ENCODE data around the gene CDC27. TPM values are rescaled to one million over a fixed set of nuclear protein-coding genes. Genes with fewer than 3 reads are reported as not detected.
A peak's percentile ranks its signal among the peaks of the same experiment; 100 is the strongest.
"Not testable (repeated sequence)": the region's sequence is repeated elsewhere in the genome, so short reads cannot be mapped to it uniquely, and the experiment has no call there.

The CDC27 gene
- total RNA-seq, 5 donors from 2014 or later (not counting 1 experiment from before 2014, with no cell fraction given) = 54.6 to 66.0 (median 58.6) TPM

DNA sequence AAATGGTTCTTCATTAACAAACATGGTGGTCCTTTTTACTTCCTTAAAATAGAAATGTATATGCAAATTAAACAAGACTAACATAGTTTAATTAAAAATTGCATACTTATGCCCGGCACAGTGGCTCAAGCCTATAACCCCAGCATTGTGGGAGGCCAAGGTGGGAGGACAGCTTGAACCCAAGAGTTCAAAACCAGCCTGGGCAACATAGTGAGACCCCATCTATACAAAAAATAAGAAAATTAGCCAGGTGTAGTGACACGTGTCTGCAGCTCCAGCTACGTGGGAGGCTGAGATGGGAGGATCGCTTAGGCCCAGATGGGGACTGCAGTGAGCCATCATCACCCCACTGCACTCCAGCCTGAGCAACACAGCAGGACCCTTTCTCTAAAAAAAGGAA lies 18.4 kb downstream of the CDC27 start:
- peaks cover 36% of the 10 kb centered on the region for H3K36me3 Mint-ChIP-seq
- ATAC-seq (replicated peaks in 1 of 4) (no peak), DNase-seq (no peak)
- 100% methylated on average over 1 of the region's 4 CpGs for WGBS (ENCODE audit: insufficient coverage)
- no peaks in the 10 kb centered on the region for H3K9me3 ChIP-seq
- H3K4me3 ChIP-seq (ENCODE audit: control insufficient read depth in 1 of 2, extremely low read depth in 1 of 2, low read length in 1 of 2) = no peak overlapping the region
- peaks cover 0 to under 1% of the 10 kb centered on the region in 2 experiments for H3K4me1 ChIP-seq (ENCODE audit: control insufficient read depth in 1 of 2, extremely low read depth in 1 of 2, insufficient read depth in 2 of 2, low read length in 2 of 2)
- no peaks in the 10 kb centered on the region for H3K27me3 ChIP-seq (replicated peaks in 1 of 2; ENCODE audit: control insufficient read depth in 2 of 2, extremely low read depth in 1 of 2, insufficient read depth in 2 of 2, low read length in 1 of 2)
- no peak overlapping the region for H3K27ac ChIP-seq (ENCODE audit: low read length)
- H3K4me1 Mint-ChIP-seq = peaks cover 23 to 36% (median 35%) of the 10 kb centered on the region in 3 donors
- no peaks in the 10 kb centered on the region for H3K27me3 Mint-ChIP-seq
- CTCF ChIA-PET = no interaction called here
- H3K36me3 ChIP-seq (ENCODE audit: control insufficient read depth in 2 of 2, extremely low read depth in 1 of 2, insufficient read depth in 1 of 2, low read length in 1 of 2) = peaks cover 8 to 35% of the 10 kb centered on the region in 2 donors
- no peaks in the 10 kb centered on the region for H3K9me3 Mint-ChIP-seq
- H3K4me3 Mint-ChIP-seq = no peak overlapping the region
- no peak overlapping the region for H3K27ac Mint-ChIP-seq
- POLR2A ChIA-PET = no interaction called here

DNA sequence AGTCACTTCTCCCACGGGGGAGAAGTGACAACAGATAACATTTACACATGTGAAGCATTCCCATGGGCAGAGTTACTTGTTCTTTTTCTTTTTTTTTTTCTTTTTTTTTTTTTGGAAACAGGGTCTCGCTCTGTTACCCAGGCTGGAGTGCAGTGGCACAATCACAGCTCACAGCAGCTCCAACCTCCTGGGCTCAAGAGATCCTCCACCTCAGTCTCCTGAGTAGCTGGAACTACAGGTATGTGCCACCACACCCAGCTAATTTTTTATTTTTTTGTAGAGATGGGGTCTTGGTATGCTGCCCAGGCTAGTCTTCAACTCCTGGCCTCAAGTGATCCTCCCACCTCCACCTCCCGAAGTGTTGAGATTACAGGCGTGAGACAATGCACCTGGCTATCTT lies 20.2 kb downstream of the CDC27 start:
- Mint-ChIP-seq H3K36me3 (peaks cover 32% of the 10 kb centered on the region), H3K4me1 (peaks cover 12 to 30% (median 26%) of the 10 kb centered on the region in 3 donors)
- H3K9me3 Mint-ChIP-seq; H3K4me3 Mint-ChIP-seq; H3K27me3 ChIP-seq (replicated peaks in 1 of 2; ENCODE audit: control insufficient read depth in 2 of 2, extremely low read depth in 1 of 2, insufficient read depth in 2 of 2, low read length in 1 of 2); H3K9me3 ChIP-seq; H3K27ac ChIP-seq (ENCODE audit: low read length); H3K4me3 ChIP-seq (ENCODE audit: control insufficient read depth in 1 of 2, extremely low read depth in 1 of 2, low read length in 1 of 2); DNase-seq; H3K27me3 Mint-ChIP-seq; H3K27ac Mint-ChIP-seq; ATAC-seq (replicated peaks in 1 of 4); H3K4me1 ChIP-seq (ENCODE audit: control insufficient read depth in 1 of 2, extremely low read depth in 1 of 2, insufficient read depth in 2 of 2, low read length in 2 of 2); CTCF ChIA-PET: not testable (repeated sequence)
- 100% methylated on average over 3 of the region's 4 CpGs for WGBS (ENCODE audit: insufficient coverage)
- POLR2A ChIA-PET = interaction anchor here in 1 of 2 donors (0.8 kb wide), 1 partner anchor 8 kb away, joined by 3 read pairs; no protein-coding TSS in a partner anchor
- H3K36me3 ChIP-seq (ENCODE audit: control insufficient read depth in 2 of 2, extremely low read depth in 1 of 2, insufficient read depth in 1 of 2, low read length in 1 of 2) = peaks cover 8 to 31% of the 10 kb centered on the region in 2 donors

GRCh38 chr17:47166854-47167253 lies 22.2 kb downstream of the CDC27 start:
- no CpG with 5 or more reads among the region's 5 CpGs for WGBS (ENCODE audit: insufficient coverage)
- DNase-seq; H3K27me3 ChIP-seq (replicated peaks in 1 of 2; ENCODE audit: control insufficient read depth in 2 of 2, extremely low read depth in 1 of 2, insufficient read depth in 2 of 2, low read length in 1 of 2); H3K27ac ChIP-seq (ENCODE audit: low read length); CTCF ChIA-PET; H3K4me3 Mint-ChIP-seq; ATAC-seq (replicated peaks in 1 of 4); H3K4me1 ChIP-seq (ENCODE audit: control insufficient read depth in 1 of 2, extremely low read depth in 1 of 2, insufficient read depth in 2 of 2, low read length in 2 of 2); H3K9me3 ChIP-seq; H3K27ac Mint-ChIP-seq; POLR2A ChIA-PET; H3K27me3 Mint-ChIP-seq; H3K9me3 Mint-ChIP-seq; H3K4me3 ChIP-seq (ENCODE audit: control insufficient read depth in 1 of 2, extremely low read depth in 1 of 2, low read length in 1 of 2): not testable (repeated sequence)
- peaks cover 8 to 31% of the 10 kb centered on the region in 2 donors for H3K36me3 ChIP-seq (ENCODE audit: control insufficient read depth in 2 of 2, extremely low read depth in 1 of 2, insufficient read depth in 1 of 2, low read length in 1 of 2)
- peaks cover 21 to 36% (median 29%) of the 10 kb centered on the region in 3 donors for H3K4me1 Mint-ChIP-seq
- peaks cover 37% of the 10 kb centered on the region for H3K36me3 Mint-ChIP-seq

GRCh38 chr17:47165137-47165536 lies 24.0 kb downstream of the CDC27 start:
- ChIA-PET POLR2A (no interaction called here), CTCF (no interaction called here)
- H3K4me1 ChIP-seq (ENCODE audit: control insufficient read depth in 1 of 2, extremely low read depth in 1 of 2, insufficient read depth in 2 of 2, low read length in 2 of 2) = peaks cover 0 to 6% of the 10 kb centered on the region in 2 experiments
- Mint-ChIP-seq H3K36me3 (peaks cover 35% of the 10 kb centered on the region), H3K27ac (no peak overlapping the region), H3K27me3 (no peaks in the 10 kb centered on the region), H3K4me1 (peaks cover 17 to 33% (median 23%) of the 10 kb centered on the region in 3 donors), H3K9me3 (no peaks in the 10 kb centered on the region), H3K4me3 (no peak overlapping the region)
- no peaks in the 10 kb centered on the region for H3K27me3 ChIP-seq (replicated peaks in 1 of 2; ENCODE audit: control insufficient read depth in 2 of 2, extremely low read depth in 1 of 2, insufficient read depth in 2 of 2, low read length in 1 of 2)
- no CpG with 5 or more reads among the region's 2 CpGs for WGBS (ENCODE audit: insufficient coverage)
- no peak for DNase-seq
- H3K36me3 ChIP-seq (ENCODE audit: control insufficient read depth in 2 of 2, extremely low read depth in 1 of 2, insufficient read depth in 1 of 2, low read length in 1 of 2) = peaks cover 17 to 45% of the 10 kb centered on the region in 2 donors
- no peak overlapping the region for H3K27ac ChIP-seq (ENCODE audit: low read length)
- no peak for ATAC-seq (replicated peaks in 1 of 4)
- no peaks in the 10 kb centered on the region for H3K9me3 ChIP-seq
- no peak overlapping the region for H3K4me3 ChIP-seq (ENCODE audit: control insufficient read depth in 1 of 2, extremely low read depth in 1 of 2, low read length in 1 of 2)

DNA sequence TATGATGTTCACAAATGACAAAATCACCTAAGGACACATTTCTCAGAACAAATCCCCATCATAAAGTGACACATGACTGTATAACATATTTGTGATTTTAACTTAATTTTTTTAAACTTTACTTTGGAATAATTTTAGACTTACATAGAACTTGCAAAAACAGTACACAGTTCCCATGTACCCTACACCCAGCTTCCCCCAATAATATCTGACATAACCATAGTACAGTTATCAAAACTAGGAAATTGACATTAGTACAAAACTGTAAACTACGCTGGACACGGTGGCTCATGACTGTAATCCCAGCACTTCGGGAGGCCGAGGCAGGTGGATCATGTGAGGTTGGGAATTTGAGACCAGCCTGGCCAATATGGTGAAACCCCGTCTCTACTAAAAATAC lies 24.8 kb downstream of the CDC27 start:
- Mint-ChIP-seq H3K36me3 (peaks cover 41% of the 10 kb centered on the region), H3K4me1 (peaks cover 17 to 31% (median 23%) of the 10 kb centered on the region in 3 donors), H3K27me3 (no peaks in the 10 kb centered on the region), H3K9me3 (no peaks in the 10 kb centered on the region), H3K4me3 (no peak overlapping the region), H3K27ac (no peak overlapping the region)
- no peak overlapping the region for H3K4me3 ChIP-seq (ENCODE audit: control insufficient read depth in 1 of 2, extremely low read depth in 1 of 2, low read length in 1 of 2)
- H3K27me3 ChIP-seq (replicated peaks in 1 of 2; ENCODE audit: control insufficient read depth in 2 of 2, extremely low read depth in 1 of 2, insufficient read depth in 2 of 2, low read length in 1 of 2) = no peaks in the 10 kb centered on the region
- 96% methylated on average over 4 of the region's 5 CpGs for WGBS (ENCODE audit: insufficient coverage)
- CTCF ChIA-PET = no interaction called here
- no peak for DNase-seq
- no peak for ATAC-seq (replicated peaks in 1 of 4)
- H3K36me3 ChIP-seq (ENCODE audit: control insufficient read depth in 2 of 2, extremely low read depth in 1 of 2, insufficient read depth in 1 of 2, low read length in 1 of 2) = peaks cover 18 to 45% of the 10 kb centered on the region in 2 donors
- H3K4me1 ChIP-seq (ENCODE audit: control insufficient read depth in 1 of 2, extremely low read depth in 1 of 2, insufficient read depth in 2 of 2, low read length in 2 of 2) = peaks cover 0 to 6% of the 10 kb centered on the region in 2 experiments
- H3K27ac ChIP-seq (ENCODE audit: low read length) = no peak overlapping the region
- no peaks in the 10 kb centered on the region for H3K9me3 ChIP-seq
- POLR2A ChIA-PET = no interaction called here

DNA sequence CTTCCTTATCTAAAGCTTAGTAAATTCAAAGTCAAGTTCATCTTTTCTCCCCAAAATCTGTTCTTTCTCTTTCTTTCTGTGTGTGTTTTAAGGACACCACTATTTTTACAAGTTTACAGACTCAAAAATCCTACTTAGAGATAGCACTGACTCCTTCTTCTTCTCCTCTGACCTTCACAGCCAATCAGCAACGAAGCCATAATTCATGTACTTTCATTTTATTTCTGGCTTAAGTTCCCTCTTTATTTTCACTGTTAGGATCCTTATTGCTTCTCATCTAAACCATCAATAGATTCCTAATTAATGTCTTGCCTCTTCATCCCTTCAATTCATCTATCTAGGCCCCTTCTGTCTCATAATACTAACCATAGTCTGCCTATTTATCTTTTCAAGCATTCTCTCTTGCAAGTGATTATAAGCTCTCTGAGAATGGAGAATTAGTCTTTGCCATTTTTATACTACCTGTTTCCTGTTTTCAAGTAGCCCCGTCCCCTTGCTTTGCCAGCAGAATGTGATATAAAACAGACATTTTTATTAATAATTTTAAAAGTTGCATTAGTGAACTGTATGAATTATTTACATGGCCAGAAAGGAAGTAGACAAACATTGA lies 27.0 kb downstream of the CDC27 start:
- Histone ChIP-seq H3K36me3 (ENCODE audit: control insufficient read depth in 2 of 2, extremely low read depth in 1 of 2, insufficient read depth in 1 of 2, low read length in 1 of 2) (peaks cover 16 to 50% of the 10 kb centered on the region in 2 donors), H3K4me3 (ENCODE audit: control insufficient read depth in 1 of 2, extremely low read depth in 1 of 2, low read length in 1 of 2) (no peak overlapping the region), H3K4me1 (ENCODE audit: control insufficient read depth in 1 of 2, extremely low read depth in 1 of 2, insufficient read depth in 2 of 2, low read length in 2 of 2) (peaks cover 0 to 6% of the 10 kb centered on the region in 2 experiments), H3K27me3 (replicated peaks in 1 of 2; ENCODE audit: control insufficient read depth in 2 of 2, extremely low read depth in 1 of 2, insufficient read depth in 2 of 2, low read length in 1 of 2) (no peaks in the 10 kb centered on the region), H3K27ac (ENCODE audit: low read length) (peak overlapping the region; percentile 8), H3K9me3 (no peaks in the 10 kb centered on the region)
- DNase-seq = no peak
- H3K27ac Mint-ChIP-seq = peak overlapping the region; percentile 54 to 74
- CTCF ChIA-PET = no interaction called here
- no peaks in the 10 kb centered on the region for H3K9me3 Mint-ChIP-seq
- peaks cover 32% of the 10 kb centered on the region for H3K36me3 Mint-ChIP-seq
- POLR2A ChIA-PET = no interaction called here
- WGBS (ENCODE audit: insufficient coverage) = 64% methylated on average over 1 of the region's 2 CpGs
- no peaks in the 10 kb centered on the region for H3K27me3 Mint-ChIP-seq
- H3K4me3 Mint-ChIP-seq = peak overlapping the region in 2 of 3 donors; percentile 4 to 50
- ATAC-seq (replicated peaks in 1 of 4) = no peak
- H3K4me1 Mint-ChIP-seq = peaks cover 14 to 29% (median 17%) of the 10 kb centered on the region in 3 donors

Data from T-cell (primary cell).